Measurements from ENCODE around the gene BLTP2.

BLTP2 gene

GRCh38 chr17:28598799-28599310 lies 46.1 kb downstream of the BLTP2 start, which contains the start of gene SPAG5:
Gene SPAG5 (minus strand): TSS chr17:28599025. CDS start chr17:28598946, 79 bp downstream.
- peak; percentile 75 for DNase-seq (ENCODE audit: low read depth, low spot score)

- DNase-seq (ENCODE audit: low read depth, low spot score), result no peak
These were observed 46.6 kb downstream of the BLTP2 start for GRCh38 chr17:28598389-28598788.

GRCh38 chr17:28597606-28598383 lies 47.2 kb downstream of the BLTP2 start:
- no peak for DNase-seq (ENCODE audit: low read depth, low spot score)

Measured in iPS DF 19.7 (cell line).